HFFc6 (cell line): ENCODE data around the gene ADCY9. TPM values are rescaled to one million over a fixed set of nuclear protein-coding genes. Genes with fewer than 3 reads are reported as not detected.
"Not testable (repeated sequence)": the region's sequence is repeated elsewhere in the genome, so short reads cannot be mapped to it uniquely, and the experiment has no call there.

Source experiments
- DNase-seq: peaks from one replicate; pipeline ENCODE4 v3.0.0-alpha.2; 2018
- H3K27ac Mint-ChIP-seq: 2 replicates; pipeline ENCODE4 v1.8.0; 2020; ENCODE audit warnings: mild to moderate bottlenecking, mixed read lengths
- H3K27me3 Mint-ChIP-seq: 2 replicates; pipeline ENCODE4 v1.8.0; 2021; ENCODE audit warnings: mild to moderate bottlenecking, moderate library complexity, mixed read lengths; ENCODE audit not compliant: insufficient read depth
- H3K36me3 Mint-ChIP-seq: 2 replicates; pipeline ENCODE4 v1.8.0; 2021; ENCODE audit warnings: low read depth, mixed read lengths
- H3K4me1 Mint-ChIP-seq: 2 replicates; pipeline ENCODE4 v1.8.0; 2020; ENCODE audit warnings: low read depth, mixed read lengths
- H3K4me3 Mint-ChIP-seq: 2 replicates; pipeline ENCODE4 v1.8.0; 2020; ENCODE audit warnings: mild to moderate bottlenecking, moderate library complexity, mixed read lengths
- H3K9me3 Mint-ChIP-seq: 2 replicates; pipeline ENCODE4 v1.8.0; 2020; ENCODE audit warnings: mild to moderate bottlenecking, mixed read lengths
- CTCF ChIP-seq: fragments of 200-600 bp; sonication (generic); IDR thresholded peaks from 2 replicates; pipeline ENCODE4 v1.5.0; 2021; ENCODE audit warnings: antibody characterized with exemption, mild to moderate bottlenecking
- total RNA-seq, 6 experiments: library from RNA; stranded (reverse); fragmentation: NEBNext Ultra II Directional; extraction: Animal tissue kit (Norgen Biotek cat#: 25700); gene quantifications; 2 replicates in 1 of 6; 3 replicates in 5 of 6; pipeline ENCODE4 v1.2.3, GENCODE V29; 2021

ADCY9 gene
- total RNA-seq, 6 experiments from 2014 or later = 20.8 to 24.8 (median 22.6) TPM

- H3K36me3 Mint-ChIP-seq = peaks cover 23% of the 10 kb centered on the region; the same call in 1 of the 2 replicates
- H3K27ac Mint-ChIP-seq = no peak overlapping the region; the same call in 1 of the 2 replicates
- H3K9me3 Mint-ChIP-seq = no peaks in the 10 kb centered on the region
- TF ChIP-seq CTCF = no peak
- H3K4me1 Mint-ChIP-seq = peaks cover 23% of the 10 kb centered on the region
- peak; percentile 25 for DNase-seq
- H3K4me3 Mint-ChIP-seq = peak overlapping the region; percentile 6; the same call in 1 of the 2 replicates
- H3K27me3 Mint-ChIP-seq = peaks cover 1% of the 10 kb centered on the region; the same call in 1 of the 2 replicates
Observed at GRCh38 chr16:4081521-4082021, 34.7 kb downstream of the ADCY9 start.

DNA sequence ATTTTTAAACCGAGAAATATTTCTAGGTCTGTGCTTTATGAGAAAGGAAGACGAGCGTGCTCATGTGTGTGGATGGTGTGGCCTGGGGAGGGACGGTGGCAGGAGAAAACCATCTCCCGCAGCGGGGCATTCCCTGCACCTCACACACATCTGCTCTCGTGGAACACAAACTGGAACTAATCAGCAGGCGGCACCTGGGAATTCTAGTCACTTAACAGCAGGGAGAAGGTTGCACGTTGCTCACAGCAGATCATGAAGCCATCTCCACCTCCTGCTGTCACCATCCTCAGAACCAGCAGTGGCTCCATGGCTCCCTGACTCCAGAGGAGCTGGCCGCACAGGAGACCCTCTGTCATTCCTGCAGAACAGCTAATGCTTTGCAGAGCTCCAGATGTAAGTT, 35.2 kb downstream of the ADCY9 start:
- no peaks in the 10 kb centered on the region for H3K9me3 Mint-ChIP-seq
- DNase-seq = no peak
- TF ChIP-seq CTCF = no peak
- H3K36me3 Mint-ChIP-seq = peaks cover 19% of the 10 kb centered on the region; the same call in 1 of the 2 replicates
- no peak overlapping the region; the same call in 1 of the 2 replicates for H3K27ac Mint-ChIP-seq
- H3K4me1 Mint-ChIP-seq = peaks cover 23% of the 10 kb centered on the region
- H3K4me3 Mint-ChIP-seq = peak overlapping the region; percentile 6; the same call in 1 of the 2 replicates
- H3K27me3 Mint-ChIP-seq = peaks cover 1% of the 10 kb centered on the region; the same call in 1 of the 2 replicates

GRCh38 chr16:4077174-4077649, 39.0 kb downstream of the ADCY9 start:
- TF ChIP-seq CTCF = no peak
- Mint-ChIP-seq H3K27ac (no peak overlapping the region), H3K27me3 (peaks cover 1% of the 10 kb centered on the region; the same call in 1 of the 2 replicates), H3K36me3 (peaks cover 9% of the 10 kb centered on the region), H3K4me3 (no peak overlapping the region), H3K9me3 (no peaks in the 10 kb centered on the region), H3K4me1 (peaks cover 27% of the 10 kb centered on the region)
- DNase-seq = no peak

DNA sequence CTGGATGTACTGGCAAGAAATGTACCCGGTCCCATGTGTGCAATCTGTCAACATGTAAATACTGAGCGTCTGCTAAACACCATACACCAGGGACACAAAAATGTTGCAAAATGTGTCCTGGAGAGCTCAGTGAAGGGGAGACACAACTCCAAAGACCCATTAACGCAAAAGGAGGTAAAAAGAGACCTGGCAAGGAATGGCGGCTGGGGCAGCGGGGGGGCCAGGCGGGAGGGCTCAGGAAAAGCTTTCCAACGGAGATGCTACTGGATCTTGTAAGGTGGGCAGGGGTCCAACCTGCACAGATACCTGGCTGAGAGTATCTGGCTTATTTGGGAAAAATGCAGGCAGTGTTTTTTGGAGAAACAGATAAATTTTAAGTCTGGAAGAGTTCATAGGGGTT, 40.7 kb downstream of the ADCY9 start:
- Mint-ChIP-seq H3K4me1 (peaks cover 11% of the 10 kb centered on the region), H3K4me3 (no peak overlapping the region), H3K27me3 (no peaks in the 10 kb centered on the region; the same call in 1 of the 2 replicates), H3K27ac (no peak overlapping the region), H3K36me3 (peaks cover 9% of the 10 kb centered on the region), H3K9me3 (no peaks in the 10 kb centered on the region)
- TF ChIP-seq CTCF = no peak
- no peak for DNase-seq

GRCh38 chr16:4073150-4073549, 43.1 kb downstream of the ADCY9 start:
- H3K27me3 Mint-ChIP-seq, H3K9me3 Mint-ChIP-seq, H3K27ac Mint-ChIP-seq, DNase-seq, H3K36me3 Mint-ChIP-seq, H3K4me3 Mint-ChIP-seq: not testable (repeated sequence)
- peaks cover 11% of the 10 kb centered on the region for H3K4me1 Mint-ChIP-seq

DNA sequence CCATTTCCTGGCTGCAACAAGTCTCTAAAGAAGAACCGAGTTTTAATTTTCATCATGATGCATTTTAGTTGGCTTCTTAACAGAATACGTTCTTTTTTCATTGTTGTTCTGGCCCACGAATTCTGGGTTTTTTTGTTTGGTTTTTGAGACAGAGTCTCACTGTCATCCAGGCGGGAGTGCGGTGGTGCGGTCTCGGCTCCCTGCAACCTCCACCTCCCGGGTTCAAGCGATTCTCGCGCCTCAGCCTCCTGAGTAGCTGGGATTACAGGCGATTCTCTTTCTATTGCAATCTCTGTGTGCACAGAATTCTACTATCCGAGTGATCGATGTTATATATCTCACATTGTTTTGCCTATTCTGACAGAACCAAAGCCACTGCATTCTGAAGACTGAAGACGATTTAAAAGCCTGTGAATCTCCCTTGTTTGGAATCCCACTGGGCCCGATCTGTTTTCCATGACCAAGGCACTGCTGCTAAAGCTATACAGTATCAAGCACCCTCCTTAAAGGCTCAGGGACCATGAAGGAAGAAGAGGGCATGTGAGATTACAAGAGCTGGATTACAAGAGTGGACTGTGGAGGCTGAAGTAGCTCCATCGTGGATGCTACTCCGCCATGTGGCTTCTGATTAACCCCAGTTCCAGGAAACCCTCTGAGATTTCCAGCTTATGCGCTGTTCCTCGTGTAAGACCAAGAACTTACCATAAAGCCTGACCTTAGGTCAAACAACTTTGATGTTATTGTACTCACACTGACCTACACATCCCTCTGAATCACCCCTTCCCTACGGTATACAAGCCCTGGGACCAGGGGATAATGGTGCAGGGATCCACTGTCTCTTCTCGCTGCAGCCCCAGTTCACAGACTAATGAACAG, 44.3 kb downstream of the ADCY9 start:
- Mint-ChIP-seq H3K27me3 (no peaks in the 10 kb centered on the region; the same call in 1 of the 2 replicates), H3K36me3 (no peaks in the 10 kb centered on the region; the same call in 1 of the 2 replicates), H3K4me3 (no peak overlapping the region), H3K4me1 (peaks cover 20% of the 10 kb centered on the region), H3K27ac (no peak overlapping the region), H3K9me3 (no peaks in the 10 kb centered on the region)
- no peak for TF ChIP-seq CTCF
- DNase-seq = no peak
